Germinal center (tissue), 1 donor: ENCODE measurements around the gene RARRES2.

ENCODE experiments used
- DNase-seq: peaks from one replicate; pipeline ENCODE4 v3.0.0; 2012; ENCODE audit warnings: mixed read lengths, low spot score

The RARRES2 gene

DNA sequence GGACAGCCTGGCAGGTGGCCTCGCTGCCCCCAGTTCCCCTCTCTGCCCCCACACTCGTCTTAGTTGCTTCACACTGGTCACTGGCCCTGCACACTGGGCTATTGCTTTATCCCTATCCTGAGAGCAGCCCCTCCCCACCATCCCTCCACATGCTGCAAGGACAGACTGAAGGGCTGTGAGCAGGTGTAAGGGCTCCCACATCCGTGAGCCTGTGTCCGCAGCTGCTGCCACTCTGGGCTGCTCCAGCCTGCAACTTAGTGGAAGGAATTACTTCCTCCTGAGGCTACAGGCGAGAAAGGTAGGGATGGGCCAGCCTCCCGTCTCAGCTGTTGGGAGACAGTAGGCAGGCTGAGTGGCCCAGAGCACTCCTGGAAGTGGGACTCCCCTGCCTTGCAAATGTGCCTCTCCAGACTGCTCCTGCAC, 3.8 kb downstream of the RARRES2 start:
- DNase-seq, result no peak

DNA sequence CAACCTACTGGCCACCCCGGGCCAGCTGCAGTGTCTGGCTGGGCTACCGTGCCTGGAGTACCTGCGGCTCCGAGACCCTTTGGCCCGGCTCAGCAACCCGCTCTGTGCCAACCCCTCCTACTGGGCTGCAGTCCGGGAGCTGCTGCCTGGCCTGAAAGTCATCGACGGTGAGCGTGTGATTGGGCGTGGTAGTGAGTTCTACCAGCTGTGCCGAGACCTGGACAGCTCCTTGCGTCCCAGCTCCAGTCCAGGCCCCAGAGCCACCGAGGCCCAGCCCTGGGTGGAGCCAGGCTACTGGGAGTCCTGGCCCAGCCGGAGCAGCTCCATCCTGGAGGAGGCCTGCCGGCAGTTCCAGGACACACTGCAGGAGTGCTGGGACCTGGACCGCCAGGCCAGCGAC, 4.2 kb downstream of the RARRES2 start:
- DNase-seq, result no peak

DNA sequence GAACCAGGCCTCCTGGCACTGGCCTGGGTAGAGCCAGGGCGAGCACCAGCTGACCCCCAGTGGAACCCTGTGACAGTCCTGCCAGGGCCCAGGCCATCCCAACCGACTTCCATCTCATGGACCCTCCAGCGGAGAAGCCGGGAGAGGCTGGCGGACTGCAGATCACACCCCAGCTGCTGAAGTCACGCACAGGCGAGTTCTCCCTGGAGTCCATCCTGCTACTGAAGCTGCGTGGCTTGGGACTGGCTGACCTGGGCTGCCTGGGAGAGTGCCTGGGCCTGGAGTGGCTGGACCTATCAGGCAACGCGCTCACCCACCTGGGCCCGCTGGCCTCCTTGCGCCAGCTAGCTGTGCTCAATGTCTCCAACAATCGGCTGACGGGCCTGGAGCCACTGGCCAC, 4.7 kb downstream of the RARRES2 start:
- no peak for DNase-seq

DNA sequence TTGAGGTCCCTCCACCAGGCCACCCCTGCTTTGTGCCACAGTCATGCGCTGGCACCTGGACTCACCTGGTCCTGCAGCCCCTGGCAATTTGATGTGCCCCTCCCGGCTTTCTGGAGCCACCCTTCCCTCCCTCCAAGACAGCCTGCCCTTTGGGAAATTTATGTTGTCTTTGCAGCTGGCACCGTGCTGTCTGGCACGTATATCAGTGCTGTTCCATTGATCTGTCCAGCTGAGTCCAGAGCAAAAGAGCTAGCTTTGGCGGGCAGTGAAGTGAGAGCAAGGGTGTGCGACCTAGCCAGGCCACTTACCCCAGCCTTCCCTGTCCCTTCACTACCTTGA, 5.7 kb downstream of the RARRES2 start:
- DNase-seq, result no peak

DNA sequence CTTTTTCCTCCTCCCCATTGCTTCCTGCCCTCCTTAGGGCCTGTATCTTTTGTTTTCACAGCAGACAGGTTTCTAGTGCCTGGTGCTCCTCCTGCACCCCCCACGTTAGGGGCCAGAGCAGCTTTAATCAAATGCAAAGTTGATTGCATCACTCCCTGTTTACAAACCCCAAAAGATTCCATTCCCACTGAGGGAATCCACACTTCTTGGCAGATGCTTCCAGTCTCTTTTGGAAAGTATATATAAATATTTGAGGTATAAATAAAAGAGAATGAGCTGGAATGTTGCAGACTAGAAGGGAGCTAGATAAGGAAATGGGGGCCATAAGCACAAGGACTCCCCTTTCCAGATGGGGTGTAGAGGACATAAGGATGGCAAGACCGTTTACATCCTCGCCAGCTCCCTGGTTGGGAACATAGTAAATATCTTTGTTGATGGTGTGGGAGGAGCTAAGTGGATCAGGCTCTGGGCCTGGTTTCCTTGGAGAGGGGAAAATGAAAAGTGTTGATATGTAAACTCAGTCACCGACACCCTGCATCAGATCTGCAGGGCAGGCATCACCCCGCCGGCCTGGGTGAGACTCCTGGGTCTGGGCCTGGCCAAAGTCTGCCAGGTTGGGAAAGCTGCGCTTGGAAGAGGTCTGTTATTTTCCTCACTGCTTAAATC, 6.2 kb downstream of the RARRES2 start:
- DNase-seq, result no peak

DNA sequence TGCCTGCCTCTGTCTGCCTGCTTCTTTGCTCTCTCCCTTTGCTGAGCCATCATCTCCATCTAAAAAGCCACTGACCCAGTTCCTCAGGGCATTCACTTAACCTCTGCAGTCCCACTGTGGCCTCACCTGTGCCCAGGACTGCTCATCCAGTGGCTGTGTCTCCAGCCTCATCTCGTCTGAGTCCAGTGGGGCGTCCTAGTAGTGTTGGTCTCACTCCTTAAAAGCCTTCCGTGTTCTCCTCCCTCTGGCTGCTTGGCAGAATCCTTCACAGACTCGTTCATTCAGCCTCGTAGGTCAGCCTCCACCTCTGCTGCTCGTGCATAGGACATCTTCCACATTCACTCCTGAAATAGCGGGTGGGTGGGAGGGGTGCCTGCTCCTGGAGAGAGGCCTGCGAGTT, 7.3 kb downstream of the RARRES2 start:
- DNase-seq, result no peak

DNA sequence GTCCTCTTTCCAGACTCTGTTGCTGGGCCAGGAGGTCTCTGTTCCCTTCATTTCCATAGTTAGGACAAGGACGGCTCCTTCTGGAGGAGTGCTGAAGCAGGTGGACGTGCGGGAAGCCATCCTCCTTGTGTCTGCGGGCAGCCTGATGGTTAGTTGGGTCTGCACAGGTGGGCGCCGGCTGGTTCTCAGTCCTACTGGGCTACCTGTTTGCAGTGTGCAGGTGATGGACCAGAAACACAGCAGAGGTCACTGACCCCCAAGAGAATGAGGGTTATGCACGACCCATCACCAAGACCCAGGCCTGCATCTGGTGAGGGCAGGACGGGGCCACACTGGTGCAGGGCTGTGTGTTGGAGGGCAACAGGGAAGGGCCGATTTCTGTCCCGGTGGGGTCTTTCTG, 7.8 kb downstream of the RARRES2 start:
- no peak for DNase-seq

DNA sequence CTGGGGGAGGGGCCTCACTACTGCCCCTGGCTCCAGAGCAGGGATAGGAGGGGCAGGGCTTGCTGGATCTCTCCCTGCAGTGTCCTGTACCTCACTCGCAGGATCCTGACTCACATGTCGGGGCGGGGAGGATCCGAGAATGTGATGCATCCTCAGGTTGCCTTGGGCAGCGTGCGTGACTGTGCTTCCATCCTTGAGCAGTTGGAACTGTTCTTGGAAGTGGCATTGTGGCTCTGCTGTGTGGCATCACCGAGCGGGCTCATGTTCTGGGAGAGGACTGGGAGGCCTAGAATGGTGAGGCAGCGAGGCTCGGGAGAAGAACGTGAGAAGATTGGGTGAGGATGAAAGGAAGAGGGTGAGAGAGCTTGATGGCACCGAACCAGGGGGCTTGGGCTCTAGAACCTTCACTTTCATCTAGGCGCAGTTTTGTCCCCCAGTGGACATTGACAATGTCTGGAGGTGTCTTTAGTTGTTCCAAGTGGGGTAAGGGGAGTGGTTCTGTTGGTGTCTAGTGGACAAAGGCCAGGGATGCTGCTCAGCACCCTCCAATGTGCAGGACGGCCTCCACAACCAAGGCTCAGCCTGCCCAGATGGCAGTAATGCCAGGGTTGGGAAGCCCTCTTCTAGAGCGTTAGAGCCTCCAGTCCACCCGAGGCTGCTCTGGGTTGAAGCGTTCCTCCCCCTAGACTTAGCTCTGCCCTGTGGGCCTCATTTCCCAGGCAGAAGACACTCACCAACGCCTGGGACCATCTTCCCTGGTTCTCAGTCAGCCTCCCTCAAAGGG, 8.4 kb downstream of the RARRES2 start:
- no peak for DNase-seq

DNA sequence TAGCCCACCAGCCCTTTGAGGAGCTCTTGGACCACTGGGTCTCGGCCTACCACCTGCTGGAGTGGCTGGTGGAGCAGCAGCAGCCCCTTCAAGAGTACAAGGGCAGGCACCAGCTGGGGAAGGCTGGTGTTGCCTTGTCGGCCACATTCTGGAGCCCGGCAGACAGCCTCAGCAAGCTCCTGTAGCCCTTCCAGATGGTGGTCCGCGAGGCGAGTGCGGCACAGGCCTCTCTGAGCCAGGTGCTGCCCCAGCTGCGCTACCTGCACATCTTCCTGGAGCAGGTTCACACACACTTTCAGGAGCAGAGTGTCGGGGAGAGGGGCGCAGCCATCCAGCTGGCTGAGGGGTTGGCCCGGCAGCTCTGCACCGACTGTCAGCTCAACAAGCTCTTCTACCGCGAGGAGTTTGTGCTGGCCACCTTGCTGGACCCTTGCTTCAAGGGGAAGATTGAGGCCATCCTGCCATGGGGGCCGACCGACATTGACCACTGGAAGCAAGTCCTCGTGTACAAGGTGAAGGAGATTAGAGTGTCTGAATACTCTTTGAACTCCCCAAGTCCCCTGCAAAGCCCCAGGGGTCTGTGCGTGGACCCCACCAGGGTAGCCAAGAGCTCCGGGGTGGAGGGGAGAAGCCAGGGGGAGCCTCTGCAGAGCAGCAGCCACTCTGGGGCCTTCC, 11.1 kb downstream of the RARRES2 start:
- DNase-seq, result no peak

DNA sequence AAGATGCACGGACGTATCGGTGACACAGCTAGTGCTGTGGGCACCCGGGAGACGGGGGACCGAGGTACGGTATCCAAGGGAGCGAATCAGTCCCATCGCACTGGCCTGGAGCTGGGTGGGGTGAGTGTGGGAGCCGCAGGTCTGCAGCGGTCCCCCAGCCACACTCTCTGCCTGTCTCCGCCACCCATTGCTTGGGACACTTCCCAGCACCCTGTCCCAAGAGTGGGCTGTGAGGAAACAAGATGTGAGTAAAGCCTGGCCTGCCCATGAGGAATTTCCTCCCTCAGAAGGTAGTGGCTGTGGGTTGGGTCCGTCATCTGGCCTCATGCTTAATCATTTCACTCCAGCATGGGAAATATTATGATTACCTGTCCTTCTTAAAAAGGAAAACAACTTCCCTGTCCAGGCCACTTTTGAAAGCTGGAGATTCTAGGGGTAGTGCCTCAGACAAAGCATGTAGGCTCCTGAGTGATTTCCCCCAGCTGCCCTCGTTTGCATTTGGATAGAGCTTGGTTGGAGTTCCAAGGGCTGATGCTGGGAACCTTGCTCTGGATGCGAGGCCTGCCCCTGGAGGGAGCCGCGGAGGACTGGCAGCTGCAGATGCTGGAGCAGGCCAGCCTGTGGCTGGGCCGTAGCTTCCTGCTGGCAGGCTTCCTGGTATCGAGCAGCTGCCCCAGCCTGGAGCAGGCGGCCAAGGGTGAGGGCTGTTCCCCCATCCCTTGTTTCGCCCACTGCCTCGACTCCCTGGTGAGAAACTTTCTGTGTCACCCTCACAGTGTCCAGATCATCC, 11.9 kb downstream of the RARRES2 start:
- no peak for DNase-seq

DNA sequence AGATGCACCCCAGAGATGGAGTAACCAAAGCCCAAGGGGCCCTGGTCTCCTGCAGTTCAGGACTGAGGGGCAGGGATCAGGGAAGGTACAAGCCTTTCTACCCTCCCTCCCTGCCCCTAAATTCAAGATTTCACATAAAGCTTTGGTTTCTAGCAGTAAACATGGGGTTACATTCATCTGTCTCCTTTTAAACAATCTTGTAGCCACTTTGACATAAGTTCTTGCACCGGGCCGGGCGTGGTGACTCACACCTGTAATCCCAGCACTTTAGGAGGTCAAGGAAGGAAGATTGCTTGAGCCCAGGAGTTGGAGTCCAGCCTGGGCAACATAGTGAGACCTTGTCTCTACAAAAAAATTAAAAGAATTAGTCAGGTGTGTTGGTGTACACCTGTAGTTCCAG, 14.1 kb downstream of the RARRES2 start:
- DNase-seq, result no peak

DNA sequence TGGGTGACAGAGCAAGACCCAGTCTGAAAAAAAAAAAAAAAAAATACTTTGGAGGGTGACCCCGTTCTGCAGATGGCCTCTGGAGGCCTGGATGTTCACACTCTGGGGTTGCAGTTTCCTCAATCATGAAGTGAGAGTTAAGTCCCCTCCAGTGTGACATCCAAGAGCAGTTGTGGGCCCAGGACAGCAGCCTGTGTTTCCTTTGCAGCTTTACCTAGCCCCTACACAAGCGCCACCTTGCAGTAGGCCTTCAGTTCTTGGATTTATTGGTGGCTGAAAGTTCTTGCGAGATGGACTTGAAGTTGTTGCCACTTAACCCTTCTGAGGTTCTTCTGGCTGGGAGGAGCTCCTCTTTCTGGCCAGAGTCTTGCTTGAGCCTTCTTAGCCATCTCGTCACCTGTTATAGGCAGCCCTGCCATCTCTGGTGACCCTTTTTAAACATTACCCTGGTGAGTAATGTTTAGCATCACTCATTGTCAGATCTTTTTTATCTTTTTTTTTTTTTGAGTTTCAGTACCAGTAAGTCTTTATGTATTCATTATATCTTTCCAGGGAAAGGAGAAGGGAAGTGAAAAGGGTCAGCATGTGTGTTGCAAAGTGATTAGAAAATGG, 14.7 kb downstream of the RARRES2 start:
- no peak for DNase-seq

DNA sequence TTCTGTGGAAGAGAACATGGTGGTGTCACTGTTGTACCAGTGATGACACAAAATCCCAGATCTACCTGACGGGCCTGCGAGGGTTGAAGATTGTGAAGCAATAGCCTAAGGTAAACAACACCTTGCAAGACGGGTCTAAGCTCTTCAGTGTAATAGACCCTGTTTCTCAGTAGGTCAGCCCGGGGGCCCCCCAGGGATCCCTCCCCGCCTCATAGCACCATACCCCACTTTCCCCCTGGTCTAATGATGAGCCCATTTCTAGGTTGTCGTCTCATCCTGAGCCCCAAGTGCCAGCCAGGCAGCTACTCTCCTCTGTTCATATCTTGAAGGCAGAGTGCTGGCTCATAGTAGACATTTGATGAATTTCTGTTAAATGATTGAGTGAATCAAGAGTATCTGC, 15.5 kb downstream of the RARRES2 start:
- DNase-seq, result no peak

DNA sequence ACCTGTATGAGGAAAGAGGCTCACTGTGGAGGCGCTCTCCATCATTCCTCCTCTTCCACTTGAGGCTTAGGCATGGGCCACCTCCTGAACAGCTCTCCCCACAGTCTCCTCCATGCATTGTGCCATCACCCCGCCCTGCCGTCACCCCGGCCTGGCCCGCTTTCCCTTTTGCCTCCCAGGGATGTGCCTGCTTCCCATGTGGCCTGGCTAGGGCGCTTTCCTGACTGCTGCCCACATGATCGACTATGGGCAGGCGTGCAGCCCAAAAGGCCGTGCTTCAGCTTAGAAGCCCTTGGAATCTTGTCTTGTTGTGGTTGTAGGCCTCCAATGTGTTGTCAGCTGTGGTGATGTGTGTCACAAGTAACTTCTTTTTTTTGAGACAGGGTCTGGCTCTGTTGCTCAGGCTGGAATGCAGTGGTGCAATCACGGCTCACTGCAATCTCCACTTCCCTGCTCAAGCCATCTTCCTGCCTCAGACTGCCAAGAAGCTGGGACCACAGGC, 16.3 kb downstream of the RARRES2 start:
- DNase-seq, result no peak

DNA sequence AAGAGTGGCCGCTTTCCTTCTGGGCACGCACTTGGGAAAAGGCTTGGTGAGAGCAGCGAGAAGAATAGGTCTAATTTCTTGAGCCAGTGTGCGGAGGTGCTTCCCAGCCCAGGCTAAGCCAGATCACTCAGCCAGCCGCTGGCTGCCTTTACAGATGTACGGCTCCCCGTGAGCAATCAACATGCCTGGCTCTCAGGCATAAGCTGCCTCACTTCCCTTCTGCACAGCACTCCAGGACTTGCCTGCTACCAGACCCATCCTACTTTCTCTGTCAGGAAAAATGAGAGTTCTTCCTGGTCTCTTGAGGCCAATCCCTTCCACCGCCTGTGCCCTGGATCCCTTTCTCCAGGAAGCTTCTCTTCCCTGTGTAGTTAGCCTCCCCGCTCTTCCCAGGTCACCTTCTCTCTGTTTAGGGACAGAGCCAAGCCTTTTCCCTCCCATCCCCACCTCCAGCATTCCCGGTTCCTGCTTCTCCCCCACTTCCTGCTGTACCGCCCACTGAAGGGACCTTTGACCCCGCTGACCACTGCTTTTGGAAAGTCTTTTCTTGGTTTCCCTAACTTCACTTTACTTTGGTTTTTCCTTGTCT, 17.0 kb downstream of the RARRES2 start:
- no peak for DNase-seq

DNA sequence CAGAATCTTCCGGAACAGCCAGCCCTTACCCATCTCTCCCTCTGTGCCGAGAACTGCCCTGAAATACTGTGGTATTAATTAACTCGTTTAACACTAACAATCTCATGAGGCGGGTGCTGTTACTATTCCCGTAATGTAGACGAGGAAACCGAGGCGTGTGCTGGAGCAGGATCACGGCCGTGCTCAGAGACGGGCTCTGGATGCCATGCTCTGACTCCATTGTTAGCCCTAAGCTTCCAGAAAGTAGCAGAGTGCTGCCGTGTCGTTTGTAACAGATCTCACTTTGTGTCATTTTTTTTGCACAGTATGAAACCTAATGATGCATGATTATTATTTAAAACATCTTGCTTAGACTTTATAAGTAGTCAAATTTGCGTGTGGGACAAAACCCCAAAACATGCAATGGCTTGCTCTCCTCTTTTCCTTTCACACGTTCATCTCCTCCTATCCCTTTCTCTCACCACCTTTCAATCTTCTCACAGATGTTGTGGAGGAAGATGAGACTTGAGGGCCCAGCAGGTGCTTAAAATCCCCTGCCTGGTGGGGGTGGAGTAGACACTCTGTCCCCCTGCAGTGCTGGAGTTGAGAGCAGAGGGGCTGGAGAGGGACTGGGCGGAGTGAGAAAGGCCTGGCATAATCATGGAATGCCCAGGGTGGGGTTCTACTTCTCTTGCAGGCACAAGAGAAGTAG, 17.6 kb downstream of the RARRES2 start:
- DNase-seq, result no peak

DNA sequence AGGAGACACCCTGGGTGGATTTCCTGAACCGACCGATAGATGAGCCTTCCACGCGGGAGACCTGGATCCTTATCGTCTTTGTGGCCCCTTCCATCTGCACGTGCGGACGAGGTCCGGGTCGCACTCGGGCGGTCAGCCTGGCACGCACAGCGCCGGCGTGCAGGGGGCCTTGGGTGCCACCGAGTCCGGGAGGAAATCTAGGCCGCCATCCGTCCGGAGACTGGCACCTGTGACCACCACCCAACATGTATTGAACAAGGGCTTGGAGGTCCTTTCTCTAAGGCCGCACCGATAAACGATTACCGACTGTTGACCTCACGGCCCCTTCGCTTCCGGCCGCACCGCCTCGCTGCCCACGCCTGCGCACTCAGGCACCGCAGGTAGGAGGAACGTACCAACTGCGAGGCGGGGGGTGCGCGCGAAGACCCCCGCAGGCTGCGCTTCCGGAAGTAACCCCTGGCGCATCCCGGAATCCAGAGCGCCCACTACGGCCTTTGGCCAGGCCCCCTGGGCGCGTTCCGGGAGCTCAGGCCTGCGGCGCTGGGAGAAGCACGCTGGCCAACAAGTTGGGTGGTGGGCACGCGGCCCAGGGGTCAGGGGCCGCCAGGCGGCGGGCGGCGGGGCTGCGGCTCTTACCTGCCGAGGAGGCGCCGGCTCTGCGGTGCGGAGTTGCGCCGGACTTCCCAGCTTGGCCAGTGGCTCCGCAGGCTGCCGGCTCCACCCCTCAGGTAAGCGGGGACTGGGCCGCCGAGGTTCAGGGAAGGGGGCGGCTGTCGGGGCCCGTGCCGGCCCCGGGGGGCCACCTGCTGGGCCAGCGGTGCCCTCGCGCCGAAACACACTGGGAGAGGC, 18.4 kb downstream of the RARRES2 start, which contains the start of the genes ACTR3C and LRRC61:
TSS of gene ACTR3C (minus strand) at position 713 of the 849 bp plus-strand sequence. CDS start 28,249 bp downstream, outside the sequence.
TSS of gene LRRC61 (plus strand) at position 523 of the 849 bp plus-strand sequence. CDS start 13,507 bp downstream, outside the sequence.
- DNase-seq, result peak; percentile 67

DNA sequence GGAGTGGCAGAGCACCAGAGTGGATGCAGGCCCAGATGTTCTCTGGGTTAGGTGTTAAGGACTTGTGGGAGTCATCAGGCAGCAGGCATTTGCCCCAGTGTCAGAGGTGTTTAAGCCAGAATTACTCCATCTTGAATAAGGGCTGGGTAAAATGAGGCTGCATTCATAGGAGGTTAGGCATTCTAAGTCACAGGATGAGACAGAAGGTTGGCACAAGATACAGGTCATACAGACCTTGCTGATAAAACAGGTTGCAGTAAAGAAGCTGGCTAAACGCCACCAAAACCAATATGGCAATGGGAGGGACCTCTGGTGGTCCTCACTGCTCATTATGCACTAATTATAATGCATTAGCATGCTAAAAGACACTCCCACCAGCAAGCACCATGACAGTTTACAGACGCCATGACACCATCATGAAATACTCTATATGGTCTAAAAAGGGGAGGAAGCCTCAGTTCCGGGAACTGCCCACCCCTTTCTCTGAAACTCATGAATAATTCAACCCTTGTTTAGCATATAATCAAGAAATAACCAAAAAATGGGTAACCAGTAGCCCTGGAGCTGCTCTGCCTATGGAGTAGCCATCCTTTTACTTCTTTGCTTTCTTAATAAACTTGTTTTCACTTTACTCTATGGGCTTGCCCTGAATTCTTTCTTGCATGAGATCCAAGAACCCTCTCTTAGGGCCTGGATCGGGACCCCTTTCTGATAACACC, 19.2 kb downstream of the RARRES2 start:
- DNase-seq, result no peak

DNA sequence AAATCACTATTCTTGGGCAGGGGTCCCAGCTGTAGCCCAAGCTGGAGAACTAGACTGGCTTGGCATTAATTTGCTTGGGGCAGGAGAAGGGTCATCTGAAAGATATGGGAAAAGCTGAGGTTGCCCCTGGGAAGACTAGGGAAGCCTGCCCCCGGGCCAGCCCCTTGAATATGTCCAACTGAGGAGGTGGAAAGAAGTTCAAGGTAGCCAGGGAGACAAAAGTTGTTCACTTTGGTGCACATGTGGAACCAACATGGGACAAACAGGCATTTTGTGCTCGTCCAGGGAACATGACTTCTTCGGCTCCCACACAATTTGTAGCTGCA, 19.7 kb downstream of the RARRES2 start:
- no peak for DNase-seq
